T-cell (primary cell): ENCODE data around the gene FBXO15. TPM values are rescaled to one million over a fixed set of nuclear protein-coding genes. Genes with fewer than 3 reads are reported as not detected.

ENCODE experiments used
- ATAC-seq, 4 experiments: fragments of 200-7000 bp in 3 of 4; fragments of 150-1000 bp in 1 of 4; cut with Tn5 transposase; replicated peaks in 1 of 4; 1 replicate in 3 of 4; 2 replicates in 1 of 4; pipeline ENCODE4 v1.10.0; 2021; ENCODE audit warnings: moderate library complexity in 3 of 4, mild to moderate bottlenecking in 2 of 4, moderate number of reproducible peaks in 1 of 4
- CTCF ChIA-PET, 2 donors: fragments of 300-600 bp; sonication (Branson Sonifier 250); formaldehyde crosslinking; loops; one replicate each; lab custom pipeline; 2022; ENCODE audit warnings: antibody characterized with exemption in 2 of 2; lab: Charles Lee
- POLR2A ChIA-PET, 2 donors: fragments of 300-600 bp; sonication (Branson Sonifier 250); formaldehyde crosslinking; loops; one replicate each; lab custom pipeline; 2022; ENCODE audit warnings: antibody characterized with exemption in 2 of 2; lab: Charles Lee
- DNase-seq, 35 experiments: peaks; one replicate each; pipeline versions ENCODE4 v3.0.0 to v3.0.0-alpha.2; 2013 to 2023
- H3K27ac ChIP-seq: one replicate; pipeline ENCODE4 v1.5.1; 2013; ENCODE audit warnings: low read length
- H3K27me3 ChIP-seq, 2 experiments: replicated peaks in 1 of 2; 1 replicate in 1 of 2; 2 replicates in 1 of 2; pipeline versions ENCODE4 v1.6.1 to v1.7.0; 2013; ENCODE audit warnings: low read length in 1 of 2, mixed read lengths in 1 of 2; ENCODE audit not compliant: control insufficient read depth in 2 of 2, insufficient read depth in 2 of 2; ENCODE audit errors: extremely low read depth in 1 of 2
- H3K36me3 ChIP-seq, 2 donors: 1 replicate in 1 of 2; 2 replicates in 1 of 2; pipeline versions ENCODE4 v1.6.1 to v1.7.0; 2013; ENCODE audit warnings: low read length in 1 of 2; ENCODE audit not compliant: control insufficient read depth in 2 of 2, insufficient read depth in 1 of 2; ENCODE audit errors: extremely low read depth in 1 of 2
- H3K4me1 ChIP-seq, 2 experiments: 1 replicate in 1 of 2; 2 replicates in 1 of 2; pipeline versions ENCODE4 v1.6.1 to v1.7.0; 2013; ENCODE audit warnings: low read length in 2 of 2, mixed read lengths in 1 of 2; ENCODE audit not compliant: insufficient read depth in 2 of 2, control insufficient read depth in 1 of 2; ENCODE audit errors: extremely low read depth in 1 of 2
- H3K4me3 ChIP-seq, 2 donors: 1 replicate in 1 of 2; 2 replicates in 1 of 2; pipeline versions ENCODE4 v1.5.1 to v1.7.0; 2013; ENCODE audit warnings: mild to moderate bottlenecking in 2 of 2, low read length in 1 of 2, moderate library complexity in 1 of 2; ENCODE audit not compliant: control insufficient read depth in 1 of 2; ENCODE audit errors: extremely low read depth in 1 of 2
- H3K9me3 ChIP-seq: 2 replicates; pipeline ENCODE4 v1.7.0; 2013
- H3K27ac Mint-ChIP-seq, 2 donors: one replicate each; pipeline ENCODE4 v1.8.0; 2020 to 2021; ENCODE audit warnings: mild to moderate bottlenecking in 2 of 2, mixed read lengths in 2 of 2
- H3K27me3 Mint-ChIP-seq, 2 donors: one replicate each; pipeline ENCODE4 v1.8.0; 2021 to 2022; ENCODE audit warnings: mixed read lengths in 2 of 2
- H3K36me3 Mint-ChIP-seq: one replicate; pipeline ENCODE4 v1.8.0; 2021; ENCODE audit warnings: mixed read lengths
- H3K4me1 Mint-ChIP-seq, 3 donors: one replicate each; pipeline ENCODE4 v1.8.0; 2020 to 2022; ENCODE audit warnings: mixed read lengths in 3 of 3, mild to moderate bottlenecking in 1 of 3
- H3K4me3 Mint-ChIP-seq, 3 donors: one replicate each; pipeline ENCODE4 v1.8.0; 2020 to 2022; ENCODE audit warnings: mild to moderate bottlenecking in 3 of 3, mixed read lengths in 3 of 3, moderate library complexity in 3 of 3
- H3K9me3 Mint-ChIP-seq, 3 donors: one replicate each; pipeline ENCODE4 v1.8.0; 2020 to 2022; ENCODE audit warnings: mixed read lengths in 3 of 3
- WGBS: methylation state at CpG from one replicate; pipeline ENCODE4 v1.1.5; 2013; ENCODE audit warnings: missing lambda C conversion rate; ENCODE audit not compliant: insufficient coverage; 5-methylcytosine and 5-hydroxymethylcytosine counted together
- total RNA-seq, 35 experiments: library from RNA in 6 of 35; stranded (reverse) in 6 of 35; fragments of 120-200 nt in 1 of 35; gene quantifications; one replicate each; pipeline versions ENCODE4 v1.2.1 to v1.2.4 and lab custom pipeline; 2013 to 2026

FBXO15 gene
- total RNA-seq, 5 donors from 2014 or later (not counting 1 experiment from before 2014, with no cell fraction given): 1.3 to 2.3 (median 2.2) TPM

DNA sequence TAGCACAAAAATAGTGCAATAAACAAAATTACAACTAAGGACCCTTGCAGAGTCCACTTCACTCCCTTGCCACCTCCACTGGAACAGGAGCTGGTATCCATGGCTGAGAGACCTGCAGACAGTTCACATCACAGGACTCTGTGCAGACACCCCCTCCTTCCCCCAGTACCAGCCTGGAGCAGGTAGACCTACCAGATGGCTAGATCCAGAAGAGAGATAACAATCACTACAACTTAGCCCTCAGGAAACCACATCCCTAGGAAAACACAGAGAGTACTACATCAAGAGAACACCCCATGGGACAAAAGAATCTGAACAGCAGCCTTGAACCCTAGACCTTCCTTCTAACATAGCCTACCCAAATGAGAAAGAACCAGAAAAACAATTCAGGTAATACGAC lies 49.8 kb downstream of the FBXO15 start:
- Mint-ChIP-seq H3K4me3 (no peak overlapping the region), H3K36me3 (peaks cover 27% of the 10 kb centered on the region), H3K27ac (no peak overlapping the region), H3K4me1 (no peaks in the 10 kb centered on the region), H3K27me3 (peaks cover 5 to 17% of the 10 kb centered on the region in 2 donors), H3K9me3 (peaks cover 8 to 17% (median 10%) of the 10 kb centered on the region in 3 donors)
- no peaks in the 10 kb centered on the region for H3K36me3 ChIP-seq
- no peak for DNase-seq
- no peak overlapping the region for H3K27ac ChIP-seq
- ChIA-PET POLR2A (no interaction called here), CTCF (interaction anchor here in 1 of 2 donors (0.7 kb wide), 1 partner anchor 850 kb away, joined by 3 read pairs; no protein-coding TSS in a partner anchor)
- no peaks in the 10 kb centered on the region for H3K4me1 ChIP-seq
- no peak for ATAC-seq
- no peak overlapping the region for H3K4me3 ChIP-seq
- peaks cover 0 to 18% of the 10 kb centered on the region in 2 experiments for H3K27me3 ChIP-seq
- H3K9me3 ChIP-seq: no peaks in the 10 kb centered on the region
- WGBS: no CpG with 5 or more reads among the region's 1 CpG

DNA sequence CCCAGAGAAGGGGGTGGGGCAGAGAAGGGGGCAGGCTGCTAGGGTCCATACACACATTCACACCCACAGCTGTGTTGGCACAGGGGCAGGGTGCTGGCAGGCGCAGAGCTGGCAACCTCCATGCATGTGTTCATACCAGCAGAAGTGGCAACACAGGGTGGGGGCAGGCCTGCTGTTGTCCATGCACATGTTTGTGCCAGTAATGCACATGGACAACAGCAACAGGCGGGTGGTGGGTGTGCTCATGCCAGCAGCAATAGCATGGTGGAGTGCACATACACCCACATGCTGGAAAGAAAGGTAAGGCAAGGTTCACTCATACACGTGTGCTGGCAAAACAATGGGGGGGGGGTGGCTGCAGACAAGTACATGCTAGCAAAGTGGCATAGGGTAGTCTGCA lies 54.7 kb downstream of the FBXO15 start:
- H3K27ac ChIP-seq: no peak overlapping the region
- peaks cover 19% of the 10 kb centered on the region for H3K36me3 Mint-ChIP-seq
- no peaks in the 10 kb centered on the region for H3K36me3 ChIP-seq
- H3K4me1 Mint-ChIP-seq: no peaks in the 10 kb centered on the region
- H3K27me3 Mint-ChIP-seq: peaks cover 11 to 25% of the 10 kb centered on the region in 2 donors
- no peaks in the 10 kb centered on the region for H3K4me1 ChIP-seq
- WGBS: 90% methylated on average over 3 of the region's 3 CpGs
- H3K9me3 Mint-ChIP-seq: peaks cover 4 to 9% (median 4%) of the 10 kb centered on the region in 3 donors
- H3K4me3 Mint-ChIP-seq: no peak overlapping the region
- H3K9me3 ChIP-seq: no peaks in the 10 kb centered on the region
- H3K27me3 ChIP-seq: peaks cover 0 to 24% of the 10 kb centered on the region in 2 experiments
- no peak overlapping the region for H3K4me3 ChIP-seq
- no peak for ATAC-seq
- no peak overlapping the region for H3K27ac Mint-ChIP-seq
- DNase-seq: no peak
- ChIA-PET POLR2A (no interaction called here), CTCF (no interaction called here)

DNA sequence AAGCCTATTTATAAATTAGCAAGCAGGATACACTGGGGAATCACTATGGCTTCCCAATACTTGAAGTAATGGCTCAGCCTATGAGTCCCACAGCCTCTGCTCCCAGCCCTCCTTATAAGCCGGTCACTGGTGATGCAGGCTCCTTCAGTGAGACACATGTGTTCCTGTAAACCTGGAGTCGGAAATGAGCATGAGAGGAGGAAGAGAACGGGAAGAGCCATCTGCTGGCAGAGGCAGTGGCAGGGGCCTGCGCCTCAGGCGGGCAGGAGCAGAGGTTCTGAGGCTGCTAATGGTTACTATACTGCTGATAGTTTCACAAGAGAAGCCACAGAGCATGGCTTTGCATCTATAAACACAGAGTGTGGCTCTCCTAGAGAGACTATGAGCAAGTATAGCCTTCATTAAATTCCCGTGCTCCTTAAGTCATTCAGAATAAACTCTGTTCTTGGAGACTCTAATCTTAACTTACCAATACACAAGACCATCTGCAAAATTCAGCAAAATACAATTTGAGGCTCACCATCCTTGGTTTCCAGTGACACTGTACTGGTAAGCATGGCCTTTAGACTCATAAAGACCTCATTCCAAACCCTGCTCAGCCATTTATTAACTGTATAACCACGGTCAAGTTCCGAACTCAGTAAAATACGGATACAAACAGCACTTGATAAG lies 63.3 kb downstream of the FBXO15 start:
- H3K27ac Mint-ChIP-seq: no peak overlapping the region
- CTCF ChIA-PET: interaction anchor here in 1 of 2 donors (2.6 kb wide), 1 partner anchor 33 kb away, joined by 20 read pairs; no protein-coding TSS in a partner anchor
- no peaks in the 10 kb centered on the region for H3K27me3 ChIP-seq
- no peaks in the 10 kb centered on the region for H3K36me3 Mint-ChIP-seq
- no peak for ATAC-seq
- no peak for DNase-seq
- H3K36me3 ChIP-seq: no peaks in the 10 kb centered on the region
- no peak overlapping the region for H3K4me3 ChIP-seq
- peaks cover 11 to 21% of the 10 kb centered on the region in 2 experiments for H3K4me1 ChIP-seq
- H3K27ac ChIP-seq: no peak overlapping the region
- H3K9me3 ChIP-seq: no peaks in the 10 kb centered on the region
- POLR2A ChIA-PET: no interaction called here
- H3K4me1 Mint-ChIP-seq: peaks cover 17 to 19% (median 17%) of the 10 kb centered on the region in 3 donors
- H3K4me3 Mint-ChIP-seq: no peak overlapping the region
- no peaks in the 10 kb centered on the region for H3K27me3 Mint-ChIP-seq
- H3K9me3 Mint-ChIP-seq: peaks cover 0 to 4% (median 4%) of the 10 kb centered on the region in 3 donors
- 93% methylated on average over 4 of the region's 9 CpGs for WGBS

DNA sequence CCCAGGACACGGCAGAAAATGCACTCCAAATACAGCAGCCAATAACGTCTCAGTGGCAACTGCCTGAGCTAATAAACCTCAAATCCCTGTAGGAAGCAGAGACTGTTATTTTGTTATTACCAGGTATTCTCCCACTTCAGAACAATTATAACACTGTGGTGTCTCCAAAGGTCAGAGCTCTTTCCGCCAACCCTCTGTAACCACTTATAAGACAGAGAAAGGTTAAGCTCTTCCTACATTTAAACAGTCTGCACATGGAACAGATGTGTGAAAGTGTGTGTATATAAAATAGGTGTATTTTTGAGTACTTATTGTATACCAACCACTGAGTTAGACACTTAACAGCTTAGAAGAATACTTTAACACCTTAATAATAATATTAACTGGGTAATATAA lies 64.1 kb downstream of the FBXO15 start:
- H3K9me3 ChIP-seq: no peaks in the 10 kb centered on the region
- H3K36me3 Mint-ChIP-seq: no peaks in the 10 kb centered on the region
- peak overlapping the region; percentile 95 to 96 for H3K27ac Mint-ChIP-seq
- peak overlapping the region; percentile 64 to 77 (median 73) for H3K4me3 Mint-ChIP-seq
- no peak overlapping the region for H3K4me3 ChIP-seq
- no peaks in the 10 kb centered on the region for H3K9me3 Mint-ChIP-seq
- WGBS: no CpG with 5 or more reads among the region's 3 CpGs
- no peaks in the 10 kb centered on the region for H3K36me3 ChIP-seq
- H3K27ac ChIP-seq: peak overlapping the region; percentile 78
- H3K27me3 ChIP-seq: no peaks in the 10 kb centered on the region
- peaks cover 0 to 2% of the 10 kb centered on the region in 2 donors for H3K27me3 Mint-ChIP-seq
- ChIA-PET POLR2A (no interaction called here), CTCF (interaction anchor here (0.6 to 2.6 kb wide), 10 partner anchors 19 to 1127 kb away, joined by 3 to 20 read pairs (median 4); partner anchors contain the start of gene TSHZ1 (in 1 of the 2))
- DNase-seq (no peak), ATAC-seq (no peak)
- H3K4me1 Mint-ChIP-seq: peaks cover 17 to 19% (median 17%) of the 10 kb centered on the region in 3 donors
- H3K4me1 ChIP-seq: peaks cover 11 to 21% of the 10 kb centered on the region in 2 experiments

DNA sequence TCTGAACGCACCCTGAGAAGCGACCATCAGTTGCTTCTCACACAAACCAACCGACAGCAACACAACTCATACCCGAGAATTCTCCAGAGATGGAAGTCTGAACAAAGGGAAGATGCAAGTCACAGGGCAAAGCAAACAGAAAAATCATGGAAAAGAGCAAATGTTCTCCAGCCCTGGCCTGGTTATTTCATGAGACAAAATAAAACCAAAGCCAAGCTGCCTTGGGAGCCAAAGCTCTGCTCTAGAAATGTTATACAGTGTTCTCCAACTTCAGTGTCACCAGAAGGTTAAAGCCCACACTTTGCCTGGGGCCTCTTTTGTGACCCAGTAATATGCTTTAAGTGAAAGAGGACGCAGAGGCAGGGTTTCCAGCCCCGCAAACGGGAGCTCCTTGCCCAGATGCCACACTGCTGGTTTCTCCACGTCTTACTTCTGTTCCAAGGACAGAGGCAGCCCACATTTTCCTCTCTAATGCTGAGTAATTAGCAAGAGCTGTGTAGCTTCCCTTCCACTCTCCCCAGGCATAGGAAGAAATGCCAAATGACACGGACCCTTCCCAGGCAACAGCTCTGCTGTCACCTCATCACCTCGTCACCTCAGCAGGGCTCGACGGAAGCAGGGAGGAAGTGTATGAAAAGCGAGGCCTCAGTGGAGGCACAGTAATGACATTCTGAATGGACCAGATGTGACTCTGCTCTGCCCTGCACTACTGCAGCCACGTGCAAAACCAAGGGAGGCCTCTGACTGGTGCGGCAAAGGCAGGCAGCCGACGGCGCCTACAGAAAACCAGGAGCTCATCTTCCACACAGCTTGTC lies 64.7 kb downstream of the FBXO15 start:
- POLR2A ChIA-PET: interaction anchor here (0.6 to 0.9 kb wide), 2 partner anchors 42 to 515 kb away, joined by 3 read pairs; no protein-coding TSS in a partner anchor
- WGBS: 14% methylated on average over 8 of the region's 18 CpGs
- peak in 18 of 35 experiments; percentile 2 to 53 (median 18) for DNase-seq
- Histone ChIP-seq H3K36me3 (no peaks in the 10 kb centered on the region), H3K4me3 (peak overlapping the region; percentile 1 to 29), H3K27ac (peak overlapping the region; percentile 78), H3K9me3 (no peaks in the 10 kb centered on the region), H3K27me3 (no peaks in the 10 kb centered on the region), H3K4me1 (peaks cover 11 to 21% of the 10 kb centered on the region in 2 experiments)
- H3K9me3 Mint-ChIP-seq: no peaks in the 10 kb centered on the region
- peaks cover 17 to 19% (median 17%) of the 10 kb centered on the region in 3 donors for H3K4me1 Mint-ChIP-seq
- peak overlapping the region; percentile 64 to 77 (median 73) for H3K4me3 Mint-ChIP-seq
- ATAC-seq: peak; percentile 60 to 65 (median 62)
- no peaks in the 10 kb centered on the region for H3K36me3 Mint-ChIP-seq
- H3K27me3 Mint-ChIP-seq: peaks cover 0 to 4% of the 10 kb centered on the region in 2 donors
- CTCF ChIA-PET: interaction anchor here (0.6 to 2.6 kb wide), 18 partner anchors 10 to 1127 kb away, joined by 3 to 20 read pairs (median 4); partner anchors contain the start of genes TSHZ1 (in 1 of the 2) and ZNF407 (in 1 of the 2)
- H3K27ac Mint-ChIP-seq: peak overlapping the region; percentile 95 to 96
